Lung (tissue), 14 donors: ENCODE results near the gene CDY1. TPM values are rescaled to one million over a fixed set of nuclear protein-coding genes. Genes with fewer than 3 reads are reported as not detected.
"Not testable (repeated sequence)": the region's sequence is repeated elsewhere in the genome, so short reads cannot be mapped to it uniquely, and the experiment has no call there.

Experiments used
- ATAC-seq: fragments of 200-7000 bp; cut with Tn5 transposase; one replicate; pipeline ENCODE4 v1.9.1; 2020; ENCODE audit warnings: moderate number of reproducible peaks; ENCODE audit not compliant: insufficient read depth, low FRiP score
- DNase-seq, 3 donors: peaks; one replicate each; pipeline ENCODE4 v3.0.0-alpha.2; 2013 to 2017
- H3K27ac ChIP-seq, 2 donors: one replicate each; pipeline ENCODE4 v1.5.1; 2013; ENCODE audit warnings: mild to moderate bottlenecking in 2 of 2, moderate library complexity in 2 of 2, control low read depth in 1 of 2, inconsistent platforms in 1 of 2, low read depth in 1 of 2, low read length in 1 of 2
- H3K27me3 ChIP-seq, 3 donors: one replicate each; pipeline ENCODE4 v1.5.1; 2013; ENCODE audit warnings: low read length in 2 of 3; ENCODE audit not compliant: control insufficient read depth in 3 of 3, insufficient read depth in 3 of 3
- H3K36me3 ChIP-seq, 4 donors: one replicate each; pipeline ENCODE4 v1.5.1; 2013; ENCODE audit warnings: low read length in 4 of 4, mild to moderate bottlenecking in 1 of 4, moderate library complexity in 1 of 4; ENCODE audit not compliant: control insufficient read depth in 4 of 4, insufficient read depth in 4 of 4
- H3K4me1 ChIP-seq, 5 donors: one replicate each; pipeline ENCODE4 v1.5.1; 2013; ENCODE audit warnings: low read length in 5 of 5, mild to moderate bottlenecking in 2 of 5, moderate library complexity in 1 of 5; ENCODE audit not compliant: control insufficient read depth in 5 of 5, insufficient read depth in 5 of 5
- H3K4me3 ChIP-seq: one replicate; pipeline ENCODE4 v1.5.1; 2013; ENCODE audit warnings: mild to moderate bottlenecking, control low read depth, moderate library complexity
- H3K9ac ChIP-seq, 2 donors: one replicate each; pipeline ENCODE4 v1.5.1; 2013; ENCODE audit warnings: low read length in 2 of 2, control low read depth in 1 of 2; ENCODE audit not compliant: insufficient read depth in 1 of 2
- H3K9me3 ChIP-seq, 4 donors: one replicate each; pipeline ENCODE4 v1.5.1; 2013; ENCODE audit warnings: low read length in 3 of 4, mild to moderate bottlenecking in 1 of 4, moderate library complexity in 1 of 4; ENCODE audit not compliant: control insufficient read depth in 4 of 4, insufficient read depth in 3 of 4
- WGBS, 2 donors: extraction: QIAGEN DNeasy Blood & Tissue Kit; methylation state at CpG; one replicate each; pipeline ENCODE4 v1.1.7; 2013; 5-methylcytosine and 5-hydroxymethylcytosine counted together
- long read RNA-seq, 5 donors: transcript quantifications; one replicate each; lab custom pipeline, GENCODE V29; 2026
- polyA plus RNA-seq, 2 donors: library from polyadenylated mRNA; stranded (reverse); fragments of 200-250 nt; gene quantifications; one replicate each; pipeline ENCODE4 v1.2.1, GENCODE V29; 2013
- total RNA-seq, 2 donors: library from RNA; depleted of rRNA in 1 of 2; stranded (reverse); fragments of >200 nt in 1 of 2; gene quantifications; one replicate each; pipeline ENCODE4 v1.2.1, GENCODE V29; 2014 to 2021
- donor health status: Bipolar disorder and iron deficiency.
- donor health status: healthy.
- donor health status: DM: yes; HTN: yes; CAD: no.

CDY1 gene, protein sequence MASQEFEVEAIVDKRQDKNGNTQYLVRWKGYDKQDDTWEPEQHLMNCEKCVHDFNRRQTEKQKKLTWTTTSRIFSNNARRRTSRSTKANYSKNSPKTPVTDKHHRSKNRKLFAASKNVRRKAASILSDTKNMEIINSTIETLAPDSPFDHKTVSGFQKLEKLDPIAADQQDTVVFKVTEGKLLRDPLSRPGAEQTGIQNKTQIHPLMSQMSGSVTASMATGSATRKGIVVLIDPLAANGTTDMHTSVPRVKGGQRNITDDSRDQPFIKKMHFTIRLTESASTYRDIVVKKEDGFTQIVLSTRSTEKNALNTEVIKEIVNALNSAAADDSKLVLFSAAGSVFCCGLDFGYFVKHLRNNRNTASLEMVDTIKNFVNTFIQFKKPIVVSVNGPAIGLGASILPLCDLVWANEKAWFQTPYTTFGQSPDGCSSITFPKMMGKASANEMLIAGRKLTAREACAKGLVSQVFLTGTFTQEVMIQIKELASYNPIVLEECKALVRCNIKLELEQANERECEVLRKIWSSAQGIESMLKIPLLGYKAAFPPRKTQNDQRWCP
- total RNA-seq (not detected), polyA plus RNA-seq (not detected)
- long read RNA-seq, donor 1 = 0 reads
- long read RNA-seq, donor 2 = 0 reads
- long read RNA-seq, donor 3 = 0 reads
- long read RNA-seq, donor 4 = 0 reads
- long read RNA-seq, donor 5 = 0 reads

DNA sequence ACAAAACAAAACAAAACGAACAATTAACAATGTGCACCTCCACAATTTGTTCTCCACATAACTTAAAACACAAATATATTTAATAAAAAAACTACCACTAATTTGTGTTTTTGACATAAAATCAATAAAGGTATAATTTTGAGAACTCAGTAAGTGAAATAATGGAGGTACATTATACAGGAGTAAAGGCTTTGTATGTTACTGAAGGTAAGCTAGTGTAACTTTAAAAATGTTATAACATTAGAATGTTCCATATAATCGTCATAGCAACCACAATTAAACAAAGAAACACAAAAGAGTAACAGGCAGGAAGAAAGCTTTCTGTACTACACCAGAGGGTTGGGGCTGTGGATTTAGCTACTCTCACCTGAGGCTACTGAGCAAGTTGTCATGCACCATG lies at the start of gene CDY1:
CDY1 (plus strand) TSS at position 301 of the 400 bp plus-strand sequence. CDS start 326 bp downstream, outside the sequence.
- not testable (repeated sequence) for H3K4me3 ChIP-seq, H3K9me3 ChIP-seq, DNase-seq, H3K36me3 ChIP-seq, H3K9ac ChIP-seq, ATAC-seq, H3K4me1 ChIP-seq, H3K27me3 ChIP-seq, H3K27ac ChIP-seq
- no CpG with 5 or more reads among the region's 2 CpGs for WGBS, 2 donors

DNA sequence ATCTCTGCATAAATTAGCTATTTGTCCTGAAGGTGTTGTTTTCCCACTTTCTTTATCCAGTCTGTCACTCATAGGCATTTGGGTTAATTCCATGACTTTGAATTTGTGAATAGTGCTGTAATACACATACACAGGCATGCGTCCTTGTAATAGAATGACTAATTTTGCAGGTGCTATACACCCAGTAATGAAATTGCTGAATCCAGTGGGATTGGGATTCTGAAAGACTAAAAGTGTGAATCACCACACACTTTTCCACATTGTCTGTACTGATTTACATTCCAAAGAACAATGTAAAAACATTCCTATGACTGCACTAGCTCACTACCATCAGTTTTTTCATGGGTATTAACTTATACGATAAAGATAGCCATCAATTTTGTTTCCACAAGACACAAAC lies 28.6 kb upstream of the CDY1 start:
- H3K27ac ChIP-seq, H3K9me3 ChIP-seq, H3K4me1 ChIP-seq, DNase-seq, H3K9ac ChIP-seq, ATAC-seq, H3K27me3 ChIP-seq, H3K4me3 ChIP-seq, H3K36me3 ChIP-seq: not testable (repeated sequence)
- WGBS, 2 donors = no CpG with 5 or more reads among the region's 2 CpGs

DNA sequence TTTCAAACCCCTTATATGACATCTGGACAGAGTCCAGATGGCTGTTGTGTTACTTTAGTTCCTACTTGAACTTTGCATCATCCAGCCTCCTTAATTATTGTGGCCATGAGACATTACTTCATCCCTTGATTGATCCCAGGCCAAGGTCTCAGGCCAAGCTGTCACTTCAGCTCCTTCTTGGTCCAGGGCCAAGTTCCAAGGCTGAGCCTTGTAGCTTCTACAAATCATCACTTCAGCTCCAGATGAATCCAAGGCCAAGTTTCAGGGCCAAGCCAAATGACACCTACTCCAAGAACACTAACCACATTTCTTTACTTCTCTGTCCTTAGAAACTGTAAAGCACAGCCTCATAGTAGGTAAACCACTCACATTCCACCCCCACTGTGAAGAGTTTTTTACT lies 1.7 kb upstream of the CDY1 start:
- DNase-seq, ATAC-seq, H3K36me3 ChIP-seq, H3K27me3 ChIP-seq, H3K27ac ChIP-seq, H3K9ac ChIP-seq, H3K4me3 ChIP-seq, H3K4me1 ChIP-seq, H3K9me3 ChIP-seq: not testable (repeated sequence)

DNA sequence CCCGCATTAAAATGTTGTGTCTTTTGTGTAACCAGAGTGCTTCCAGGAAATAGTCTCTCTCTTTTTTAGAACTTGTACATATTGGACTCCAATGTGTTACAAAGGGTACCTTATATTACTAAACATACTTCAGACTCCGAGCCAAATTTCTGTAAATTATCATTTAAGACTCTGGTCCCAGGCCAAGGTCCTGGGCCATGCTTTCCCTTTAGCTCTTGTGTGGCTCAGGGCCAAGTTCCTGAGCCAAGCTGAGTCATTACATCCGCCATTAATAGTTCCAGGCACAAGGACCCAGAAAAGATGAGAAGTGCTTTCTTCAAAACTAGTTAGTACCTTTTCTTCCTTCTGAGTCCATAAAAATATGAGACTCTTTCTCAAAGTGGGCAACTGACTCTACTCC lies 4.6 kb downstream of the CDY1 start:
- H3K4me3 ChIP-seq, H3K36me3 ChIP-seq, DNase-seq, H3K9me3 ChIP-seq, H3K9ac ChIP-seq, H3K4me1 ChIP-seq, H3K27ac ChIP-seq, ATAC-seq, H3K27me3 ChIP-seq: not testable (repeated sequence)
- WGBS, 2 donors = no CpG with 5 or more reads among the region's 3 CpGs

DNA sequence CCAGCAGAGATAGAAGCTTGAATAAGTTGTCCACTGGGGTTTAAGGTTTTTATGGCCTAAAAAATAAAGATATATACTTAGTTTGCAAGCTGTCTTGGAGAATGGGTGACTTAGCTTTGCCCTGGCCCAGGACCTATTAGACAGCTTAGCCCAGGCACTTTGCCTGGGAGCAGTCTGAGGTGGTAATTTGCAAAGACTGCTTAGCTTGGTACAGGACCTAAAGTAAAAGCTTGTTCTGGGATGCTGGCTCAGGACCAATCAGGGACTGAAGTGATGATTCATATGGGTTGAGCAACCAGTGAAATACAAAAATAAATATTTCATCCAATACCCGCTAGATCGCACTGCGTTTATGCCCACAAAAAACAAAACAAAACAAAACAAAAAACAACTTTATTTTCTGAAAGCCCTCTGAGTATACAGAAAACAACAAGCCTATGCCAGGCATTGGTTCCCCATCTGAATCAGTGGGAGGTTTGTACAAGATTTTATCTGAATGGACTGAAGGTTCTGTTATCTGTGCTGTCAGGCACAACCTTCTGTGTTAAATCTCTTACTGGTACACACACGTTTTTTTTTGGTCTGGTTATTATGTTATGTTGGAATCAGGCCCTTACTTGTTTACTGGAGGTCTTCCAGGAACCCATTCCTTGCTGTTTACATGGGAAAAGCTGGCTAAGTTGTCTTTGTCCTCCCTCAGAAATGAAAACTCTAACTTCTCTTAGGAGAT lies 8.6 kb downstream of the CDY1 start:
- WGBS, 2 donors = no CpG with 5 or more reads among the region's 4 CpGs
- ATAC-seq = not testable (repeated sequence)

DNA sequence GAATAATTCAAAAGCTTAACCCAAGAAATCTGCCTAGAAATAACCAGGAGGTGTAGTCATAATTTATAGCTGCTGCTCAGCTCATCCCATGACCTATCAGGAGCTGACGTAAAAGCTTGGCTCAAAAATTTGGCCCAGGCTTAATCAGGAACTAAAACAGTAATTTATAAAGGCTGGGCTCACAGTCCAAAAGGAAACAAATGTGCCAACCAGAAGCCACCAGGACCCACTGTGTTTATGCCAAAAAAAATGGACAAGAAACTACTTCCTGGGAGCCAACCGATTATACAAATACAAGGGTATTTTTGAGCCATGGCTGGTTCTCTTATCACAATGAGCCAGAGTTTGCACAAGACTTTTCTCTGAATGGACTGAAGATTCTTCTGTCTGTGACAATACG lies 17.9 kb downstream of the CDY1 start:
- not testable (repeated sequence) for DNase-seq, H3K9ac ChIP-seq, H3K4me1 ChIP-seq, H3K27ac ChIP-seq, H3K4me3 ChIP-seq, ATAC-seq, H3K36me3 ChIP-seq, H3K9me3 ChIP-seq, H3K27me3 ChIP-seq
- WGBS, 2 donors = no CpG with 5 or more reads among the region's 3 CpGs

More for the DNA sequence above, 8.6 kb downstream of the CDY1 start:
- H3K36me3 ChIP-seq, H3K9me3 ChIP-seq, H3K4me1 ChIP-seq, H3K4me3 ChIP-seq, H3K27me3 ChIP-seq, H3K9ac ChIP-seq, DNase-seq, H3K27ac ChIP-seq: not testable (repeated sequence)

DNA sequence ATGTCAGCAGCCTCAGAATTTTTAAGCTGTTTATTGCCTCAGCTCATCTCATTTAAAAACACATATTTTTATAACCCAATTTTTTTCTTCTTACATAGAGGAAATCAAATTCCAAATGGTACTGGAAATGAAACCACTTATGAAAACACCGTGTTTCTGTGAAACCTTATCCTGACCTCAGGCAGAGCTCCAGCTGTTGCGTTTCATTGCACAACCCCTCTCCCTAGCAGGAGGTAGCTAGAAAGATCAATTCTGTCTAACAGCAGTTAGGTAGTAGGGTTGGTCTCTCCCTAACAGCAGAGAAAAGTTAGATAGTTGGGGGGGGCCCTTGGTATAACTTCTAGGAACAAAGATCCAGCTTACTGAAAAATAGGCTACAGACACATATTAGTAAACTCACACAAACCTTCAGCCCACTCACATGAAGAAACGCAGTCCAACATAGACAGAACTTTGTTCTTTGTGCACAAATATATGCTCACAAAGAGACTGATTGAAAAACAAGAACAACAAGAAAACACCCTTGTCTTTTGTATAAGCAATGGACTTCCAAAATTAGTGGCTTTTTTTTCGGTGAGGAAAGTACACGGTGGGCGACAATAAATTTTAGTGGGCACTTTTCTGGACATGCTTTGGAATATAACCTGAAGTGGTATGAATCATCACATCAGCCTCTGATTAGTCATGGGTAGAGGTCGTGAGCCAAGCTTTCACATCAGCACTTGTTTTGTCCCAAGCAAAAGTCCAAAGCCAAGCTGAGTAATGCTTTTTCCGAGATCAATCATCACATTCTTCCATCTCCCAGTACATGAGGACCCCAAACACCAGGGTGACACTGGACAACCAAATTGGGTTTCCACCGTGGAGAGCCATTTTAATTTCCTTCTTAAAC lies 21.4 kb downstream of the CDY1 start:
- WGBS, 2 donors = no CpG with 5 or more reads among the region's 9 CpGs
- H3K27me3 ChIP-seq = not testable (repeated sequence)

More for the DNA sequence above, 21.4 kb downstream of the CDY1 start:
- not testable (repeated sequence) for H3K36me3 ChIP-seq, H3K9ac ChIP-seq, H3K27ac ChIP-seq, H3K4me1 ChIP-seq, H3K4me3 ChIP-seq, DNase-seq, ATAC-seq, H3K9me3 ChIP-seq
